ENCODE results near the gene KCNJ15. TPM values are rescaled to one million over a fixed set of nuclear protein-coding genes. Genes with fewer than 3 reads are reported as not detected.

Gene KCNJ15
- 0.22 and 1.5 TPM in 2 replicates for total RNA-seq (2014; rRNA removed; shearing (Covaris generic))

GRCh38 chr21:38256599-38257302 is at the start of gene KCNJ15:
KCNJ15 (plus strand) TSS chr21:38256991; CDS start chr21:38299262, 42,271 bp downstream.
- DNase-seq (ENCODE audit: low read depth), result no peak

- no peak for DNase-seq (ENCODE audit: low read depth)
Measured at GRCh38 chr21:38208118-38208517, 48.7 kb upstream of the KCNJ15 start.

GRCh38 chr21:38211321-38211720 is 45.5 kb upstream of the KCNJ15 start:
- no peak for DNase-seq (ENCODE audit: low read depth)

GRCh38 chr21:38212706-38213105 is 44.1 kb upstream of the KCNJ15 start:
- no peak for DNase-seq (ENCODE audit: low read depth)

GRCh38 chr21:38219049-38219628 is 37.7 kb upstream of the KCNJ15 start:
- peak; percentile 79 for DNase-seq (ENCODE audit: low read depth)

- DNase-seq (ENCODE audit: low read depth), result no peak
Measured at GRCh38 chr21:38220270-38220737, 36.5 kb upstream of the KCNJ15 start.

- DNase-seq (ENCODE audit: low read depth), result no peak
Measured at GRCh38 chr21:38221594-38221993, 35.2 kb upstream of the KCNJ15 start.

GRCh38 chr21:38223893-38224540 is 32.8 kb upstream of the KCNJ15 start:
- no peak for DNase-seq (ENCODE audit: low read depth)

GRCh38 chr21:38227401-38227800 is 29.4 kb upstream of the KCNJ15 start:
- no peak for DNase-seq (ENCODE audit: low read depth)

- no peak for DNase-seq (ENCODE audit: low read depth)
Measured at GRCh38 chr21:38228115-38228514, 28.7 kb upstream of the KCNJ15 start.

GRCh38 chr21:38228537-38228936 is 28.3 kb upstream of the KCNJ15 start:
- DNase-seq (ENCODE audit: low read depth), result no peak

- DNase-seq (ENCODE audit: low read depth), result no peak
Measured at GRCh38 chr21:38229260-38229877, 27.4 kb upstream of the KCNJ15 start.

GRCh38 chr21:38234395-38235142 is 22.2 kb upstream of the KCNJ15 start:
- DNase-seq (ENCODE audit: low read depth), result no peak

- DNase-seq (ENCODE audit: low read depth), result peak; percentile 41
Measured at GRCh38 chr21:38235251-38235650, 21.5 kb upstream of the KCNJ15 start.

- peak; percentile 55 for DNase-seq (ENCODE audit: low read depth)
Measured at GRCh38 chr21:38236232-38236631, 20.6 kb upstream of the KCNJ15 start.

GRCh38 chr21:38239672-38240071 is 17.1 kb upstream of the KCNJ15 start:
- DNase-seq (ENCODE audit: low read depth), result no peak

GRCh38 chr21:38240129-38240528 is 16.7 kb upstream of the KCNJ15 start:
- DNase-seq (ENCODE audit: low read depth), result no peak

GRCh38 chr21:38241029-38241740 is 15.6 kb upstream of the KCNJ15 start:
- DNase-seq (ENCODE audit: low read depth), result peak; percentile 86

- peak; percentile 64 for DNase-seq (ENCODE audit: low read depth)
Measured at GRCh38 chr21:38242061-38242460, 14.7 kb upstream of the KCNJ15 start.

- DNase-seq (ENCODE audit: low read depth), result no peak
Measured at GRCh38 chr21:38243732-38244406, 12.9 kb upstream of the KCNJ15 start.

Measured in M059J (cell line).